ENCODE results near the gene PDE4D.
A peak's percentile ranks its signal among the peaks of the same experiment; 100 is the strongest.

The PDE4D gene

GRCh38 chr5:59729357-59729756, 164.2 kb downstream of the PDE4D start:
- no peak for TF ChIP-seq POLR2A (IDR thresholded peaks at IDR 0.05; ENCODE audit: low read depth, low read length)
- TF ChIP-seq TAF1 (IDR thresholded peaks at IDR 0.05; ENCODE audit: borderline replicate concordance, low read depth, low read length), result no peak
- no peak for TF ChIP-seq POLR2AphosphoS5 (IDR thresholded peaks at IDR 0.05; ENCODE audit: low read depth, low read length)
- DNase-seq (ENCODE audit: insufficient read length) (no peak), FAIRE-seq (no peak)

DNA sequence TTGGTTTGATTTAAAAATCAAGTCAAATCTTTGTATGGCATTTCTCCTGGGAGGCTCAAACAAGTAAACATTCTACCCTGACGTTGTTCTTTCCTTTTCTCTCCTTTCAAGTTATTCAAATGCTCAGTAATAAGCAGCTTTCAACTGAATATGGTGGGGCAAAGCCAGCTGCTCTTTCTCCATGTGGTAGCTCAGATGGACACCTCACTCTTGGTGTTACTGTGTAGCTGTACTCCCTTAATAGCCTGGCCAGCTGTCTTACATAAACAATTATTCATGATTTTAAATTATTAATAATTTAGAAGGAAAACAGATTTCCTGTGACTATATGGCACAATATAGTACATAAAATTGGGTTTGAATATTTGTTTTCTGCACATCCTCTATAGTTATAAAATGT, 165.2 kb downstream of the PDE4D start:
- DNase-seq (ENCODE audit: insufficient read length), result no peak
- FAIRE-seq, result no peak
- TF ChIP-seq POLR2AphosphoS5 (IDR thresholded peaks at IDR 0.05; ENCODE audit: low read depth, low read length), result no peak
- no peak for TF ChIP-seq TAF1 (IDR thresholded peaks at IDR 0.05; ENCODE audit: borderline replicate concordance, low read depth, low read length)
- no peak for TF ChIP-seq POLR2A (IDR thresholded peaks at IDR 0.05; ENCODE audit: low read depth, low read length)

- DNase-seq (ENCODE audit: insufficient read length), result no peak
- no peak for TF ChIP-seq POLR2AphosphoS5 (IDR thresholded peaks at IDR 0.05; ENCODE audit: low read depth, low read length)
- no peak for TF ChIP-seq POLR2A (IDR thresholded peaks at IDR 0.05; ENCODE audit: low read depth, low read length)
- no peak for FAIRE-seq
Measured at GRCh38 chr5:59727186-59727585, 166.3 kb downstream of the PDE4D start.

DNA sequence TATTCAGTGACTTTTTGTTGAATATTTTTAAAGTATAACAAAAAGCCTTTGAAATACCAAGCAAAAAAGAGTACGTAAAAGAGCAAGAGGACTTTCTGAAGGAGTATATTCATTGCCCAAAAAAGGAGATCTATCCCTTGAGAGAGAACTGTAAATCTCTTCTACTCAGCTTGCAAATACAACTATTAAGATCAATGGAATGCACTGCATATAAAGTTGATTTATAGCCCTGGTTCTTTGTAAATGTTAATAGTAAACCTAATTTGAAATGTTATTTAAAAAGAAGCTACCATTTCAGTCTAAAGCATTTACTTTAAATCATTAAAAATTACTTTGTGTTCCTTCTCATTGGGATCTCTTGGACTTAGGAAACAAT, 168.1 kb downstream of the PDE4D start:
- DNase-seq (ENCODE audit: insufficient read length), result no peak
- no peak for FAIRE-seq
- no peak for TF ChIP-seq POLR2A (IDR thresholded peaks at IDR 0.05; ENCODE audit: low read depth, low read length)
- no peak for TF ChIP-seq POLR2AphosphoS5 (IDR thresholded peaks at IDR 0.05; ENCODE audit: low read depth, low read length)
- no peak for TF ChIP-seq TAF1 (IDR thresholded peaks at IDR 0.05; ENCODE audit: borderline replicate concordance, low read depth, low read length)

- no peak for TF ChIP-seq POLR2A (IDR thresholded peaks at IDR 0.05; ENCODE audit: low read depth, low read length)
- TF ChIP-seq POLR2AphosphoS5 (IDR thresholded peaks at IDR 0.05; ENCODE audit: low read depth, low read length), result no peak
- TF ChIP-seq TAF1 (IDR thresholded peaks at IDR 0.05; ENCODE audit: borderline replicate concordance, low read depth, low read length), result no peak
- peak; percentile 80 for FAIRE-seq
- no peak for DNase-seq (ENCODE audit: insufficient read length)
Measured at GRCh38 chr5:59724482-59725391, 168.8 kb downstream of the PDE4D start.

DNA sequence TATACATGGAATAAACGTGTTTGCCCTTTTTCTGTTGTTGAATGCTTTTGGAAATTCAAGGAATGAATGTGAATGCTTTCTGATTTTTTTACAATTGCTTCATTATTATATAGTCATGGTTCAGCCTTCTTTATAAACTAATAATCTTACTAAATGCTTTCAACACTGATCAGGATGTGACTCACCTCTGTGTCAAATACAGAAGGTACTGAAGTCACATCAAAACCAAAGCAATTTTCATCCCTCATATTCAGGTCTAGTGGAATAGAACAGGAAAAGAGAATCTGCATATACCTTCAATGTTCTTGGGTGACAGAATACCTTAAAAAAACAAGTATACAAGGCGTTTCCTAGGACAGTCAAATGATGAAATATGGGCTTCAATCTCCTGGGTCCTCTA, 170.7 kb downstream of the PDE4D start:
- DNase-seq (ENCODE audit: insufficient read length) (no peak), FAIRE-seq (no peak)
- TF ChIP-seq POLR2AphosphoS5 (IDR thresholded peaks at IDR 0.05; ENCODE audit: low read depth, low read length) (no peak), POLR2A (IDR thresholded peaks at IDR 0.05; ENCODE audit: low read depth, low read length) (no peak), TAF1 (IDR thresholded peaks at IDR 0.05; ENCODE audit: borderline replicate concordance, low read depth, low read length) (no peak)

GRCh38 chr5:59721741-59722140, 171.8 kb downstream of the PDE4D start:
- TF ChIP-seq TAF1 (IDR thresholded peaks at IDR 0.05; ENCODE audit: borderline replicate concordance, low read depth, low read length), result no peak
- TF ChIP-seq POLR2AphosphoS5 (IDR thresholded peaks at IDR 0.05; ENCODE audit: low read depth, low read length), result no peak
- TF ChIP-seq POLR2A (IDR thresholded peaks at IDR 0.05; ENCODE audit: low read depth, low read length), result no peak
- DNase-seq (ENCODE audit: insufficient read length) (no peak), FAIRE-seq (no peak)

GRCh38 chr5:59720063-59720462, 173.5 kb downstream of the PDE4D start:
- DNase-seq (ENCODE audit: insufficient read length) (no peak), FAIRE-seq (no peak)
- TF ChIP-seq POLR2A (IDR thresholded peaks at IDR 0.05; ENCODE audit: low read depth, low read length) (no peak), POLR2AphosphoS5 (IDR thresholded peaks at IDR 0.05; ENCODE audit: low read depth, low read length) (no peak), TAF1 (IDR thresholded peaks at IDR 0.05; ENCODE audit: borderline replicate concordance, low read depth, low read length) (no peak)

GRCh38 chr5:59716966-59717500, 176.5 kb downstream of the PDE4D start:
- no peak for TF ChIP-seq POLR2AphosphoS5 (IDR thresholded peaks at IDR 0.05; ENCODE audit: low read depth, low read length)
- TF ChIP-seq POLR2A (IDR thresholded peaks at IDR 0.05; ENCODE audit: low read depth, low read length), result no peak
- no peak for TF ChIP-seq TAF1 (IDR thresholded peaks at IDR 0.05; ENCODE audit: borderline replicate concordance, low read depth, low read length)
- FAIRE-seq (no peak), DNase-seq (ENCODE audit: insufficient read length) (no peak)

- FAIRE-seq, result no peak
- no peak for DNase-seq (ENCODE audit: insufficient read length)
- TF ChIP-seq TAF1 (IDR thresholded peaks at IDR 0.05; ENCODE audit: borderline replicate concordance, low read depth, low read length), result no peak
- no peak for TF ChIP-seq POLR2AphosphoS5 (IDR thresholded peaks at IDR 0.05; ENCODE audit: low read depth, low read length)
- no peak for TF ChIP-seq POLR2A (IDR thresholded peaks at IDR 0.05; ENCODE audit: low read depth, low read length)
Measured at GRCh38 chr5:59716029-59716428, 177.5 kb downstream of the PDE4D start.

DNA sequence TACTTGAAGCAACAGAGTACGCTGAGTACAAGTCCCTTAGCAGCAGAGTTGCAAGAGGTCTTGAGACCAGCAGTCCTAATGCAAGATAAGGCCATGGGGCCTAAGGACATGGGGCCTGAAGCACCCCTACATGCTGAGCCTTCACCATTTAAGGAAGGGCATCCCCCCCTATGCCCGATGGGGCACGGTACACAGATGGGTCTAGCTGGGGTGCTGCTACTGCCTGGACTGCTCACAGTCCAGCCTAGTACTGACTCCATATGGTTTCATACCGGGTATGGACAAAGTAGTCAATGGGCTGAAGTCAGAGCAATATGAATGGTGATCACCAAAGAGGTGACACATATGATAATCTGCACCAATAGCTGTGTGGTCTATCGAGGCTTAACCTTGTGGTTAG, 178.3 kb downstream of the PDE4D start:
- no peak for DNase-seq (ENCODE audit: insufficient read length)
- TF ChIP-seq TAF1 (IDR thresholded peaks at IDR 0.05; ENCODE audit: borderline replicate concordance, low read depth, low read length) (no peak), POLR2AphosphoS5 (IDR thresholded peaks at IDR 0.05; ENCODE audit: low read depth, low read length) (no peak), POLR2A (IDR thresholded peaks at IDR 0.05; ENCODE audit: low read depth, low read length) (no peak)
- FAIRE-seq, result no peak

GRCh38 chr5:59713498-59713844, 180.1 kb downstream of the PDE4D start:
- no peak for DNase-seq (ENCODE audit: insufficient read length)
- TF ChIP-seq POLR2A (IDR thresholded peaks at IDR 0.05; ENCODE audit: low read depth, low read length) (no peak), POLR2AphosphoS5 (IDR thresholded peaks at IDR 0.05; ENCODE audit: low read depth, low read length) (no peak), TAF1 (IDR thresholded peaks at IDR 0.05; ENCODE audit: borderline replicate concordance, low read depth, low read length) (no peak)
- FAIRE-seq, result no peak
